GM12878 (cell line): Measurements from ENCODE around the gene TBPL2. TPM values are rescaled to one million over a fixed set of nuclear protein-coding genes. Genes with fewer than 3 reads are reported as not detected.
"Not testable (repeated sequence)": the region's sequence is repeated elsewhere in the genome, so short reads cannot be mapped to it uniquely, and the experiment has no call there.

ENCODE experiments used
- ATAC-seq: fragments of 200-7000 bp; cut with Tn5 transposase; 3 replicates; pipeline ENCODE4 v1.9.1; 2020; ENCODE audit warnings: mild to moderate bottlenecking, moderate library complexity
- BruUV-seq: library from RNA; stranded (reverse); fragments of 400-500 nt; replicated peaks from 2 replicates; lab custom pipeline; 2021; lab: Mats Ljungman, UMichigan
- CTCF ChIA-PET: fragments of 300-600 bp; sonication (Branson Sonifier 250); formaldehyde crosslinking; extraction: SDS; loops from one replicate; lab custom pipeline; 2021; ENCODE audit warnings: inconsistent platforms; lab: Yijun Ruan, JAX
- POLR2A ChIA-PET: fragments of 350-600 bp; formaldehyde crosslinking; extraction: SDS; loops from one replicate; lab custom pipeline; 2021; ENCODE audit warnings: inconsistent platforms; lab: Charles Lee
- RAD21 ChIA-PET: fragments of 300-600 bp; sonication (Branson Sonifier 250); formaldehyde crosslinking; loops from one replicate; lab custom pipeline; 2023; ENCODE audit warnings: antibody characterized with exemption; ENCODE audit not compliant: unreplicated experiment; lab: Charles Lee
- SMC1A ChIA-PET: fragments of 300-600 bp; sonication (Branson Sonifier 250); formaldehyde crosslinking; loops from one replicate; lab custom pipeline; 2023; ENCODE audit not compliant: unreplicated experiment, uncharacterized antibody; lab: Charles Lee
- DNase-seq: peaks from one replicate; pipeline ENCODE4 v3.0.0-alpha.2; 2011; ENCODE audit warnings: low read depth, low spot score
- FAIRE-seq: peaks from 3 replicates; lab custom pipeline; 2011; peaks lifted over from hg19 to GRCh38; lab: Jason Lieb, UNC
- H2AFZ ChIP-seq: 2 replicates; pipeline ENCODE4 v1.6.0; 2011; ENCODE audit warnings: low read depth, low read length, control low read depth; ENCODE audit not compliant: control insufficient read depth
- H3K27ac ChIP-seq: 2 replicates; pipeline ENCODE4 v1.5.1; 2011; ENCODE audit warnings: control low read depth; ENCODE audit not compliant: control insufficient read depth, insufficient read depth
- H3K27me3 ChIP-seq, 2 experiments: replicated peaks in 1 of 2; 2 replicates each; pipeline versions ENCODE4 v1.6.0 to v1.6.1; 2011; ENCODE audit warnings: low read length in 1 of 2; ENCODE audit not compliant: control insufficient read depth in 2 of 2, insufficient read depth in 2 of 2
- H3K36me3 ChIP-seq, 2 experiments: 2 replicates each; pipeline ENCODE4 v1.5.1; 2011; ENCODE audit warnings: low read length in 1 of 2; ENCODE audit not compliant: control insufficient read depth in 2 of 2, insufficient read depth in 2 of 2
- H3K4me1 ChIP-seq: 2 replicates; pipeline ENCODE4 v1.6.1; 2011; ENCODE audit warnings: mild to moderate bottlenecking, low read length, moderate library complexity, mixed read lengths; ENCODE audit not compliant: control insufficient read depth, insufficient read depth
- H3K4me2 ChIP-seq: 2 replicates; pipeline ENCODE4 v1.6.0; 2011; ENCODE audit warnings: control low read depth; ENCODE audit not compliant: control insufficient read depth, insufficient read depth
- H3K4me3 ChIP-seq: fragments of 200-600 bp; sonication (generic); 2 replicates; pipeline ENCODE4 v1.5.1; 2016
- H3K79me2 ChIP-seq: 2 replicates; pipeline ENCODE4 v1.6.0; 2011; ENCODE audit warnings: low read length; ENCODE audit not compliant: control insufficient read depth, insufficient read depth
- H3K9ac ChIP-seq: 2 replicates; pipeline ENCODE4 v1.8.0; 2011; ENCODE audit warnings: low read length, control low read depth, mixed read lengths; ENCODE audit not compliant: control insufficient read depth, insufficient read depth
- H3K9me3 ChIP-seq: replicated peaks from 3 replicates; pipeline ENCODE4 v1.5.1; 2011; ENCODE audit warnings: mild to moderate bottlenecking, low read length; ENCODE audit not compliant: control insufficient read depth, insufficient read depth
- H4K20me1 ChIP-seq: 2 replicates; pipeline ENCODE4 v1.6.0; 2011; ENCODE audit not compliant: control insufficient read depth, insufficient read depth
- BCL3 ChIP-seq: IDR thresholded peaks from 2 replicates; pipeline ENCODE4 v1.6.1; 2011; ENCODE audit warnings: borderline replicate concordance, low read depth, mild to moderate bottlenecking, moderate library complexity, low read length; ENCODE audit not compliant: insufficient read depth, poor library complexity, severe bottlenecking
- TCF7 ChIP-seq: IDR thresholded peaks from 2 replicates; pipeline ENCODE4 v1.6.1; 2014; ENCODE audit warnings: antibody characterized with exemption, borderline replicate concordance
- WGBS: methylation state at CpG from one replicate; pipeline ENCODE4 v1.1.6; 2016; ENCODE audit warnings: low lambda C conversion rate; ENCODE audit not compliant: insufficient replicate concordance, insufficient coverage; ENCODE audit errors: missing lambda C conversion rate; 5-methylcytosine and 5-hydroxymethylcytosine counted together
- in situ Hi-C: fragments of 300-500 bp; cut with MboI; formaldehyde crosslinking; loops from 9 replicates; pipeline ENCODE4 v1.14.3; 2018; ENCODE audit warnings: mixed read lengths
- intact Hi-C: fragments of 100-400 bp; cut with micrococcal nuclease; formaldehyde crosslinking; loops from one replicate; pipeline ENCODE4 v1.14.2; 2022; ENCODE audit not compliant: unreplicated experiment
- polyA plus RNA-seq, 11 experiments: library from polyadenylated mRNA; depleted of rRNA in 4 of 11; unstranded in 6 of 11; stranded (reverse) in 5 of 11; fragments of >200 nt; fragmentation: Nextera tagmentation in 4 of 11; fragmentation: Illumina TruSeq in 1 of 11; extraction: Ambion mirVana in 4 of 11; extraction: Trizol in 1 of 11; gene quantifications; 1 replicate in 1 of 11; 2 replicates in 10 of 11; pipeline versions ENCODE4 v1.2.1 to v1.2.3, GENCODE V29; 2011 to 2016; ENCODE audit warnings: inconsistent platforms in 2 of 11, missing spikeins in 2 of 11, low read depth in 1 of 11
- total RNA-seq, 4 experiments: library from RNA; depleted of rRNA in 3 of 4; stranded (reverse); fragments of >200 nt in 3 of 4; fragmentation: Illumina TruSeq in 1 of 4; extraction: Trizol in 1 of 4; gene quantifications; 2 replicates each; pipeline versions ENCODE4 v1.2.1 to v1.2.3, GENCODE V29; 2013 to 2021

Gene TBPL2
- total and polyA plus RNA-seq, 10 of the 15 experiments (the other 5 are each of a cell fraction or from before 2014, with no cell fraction given): 0.41 TPM; not detected in 9

GRCh38 chr14:55457496-55457895, 17.1 kb upstream of the TBPL2 start:
- no peak for ATAC-seq
- H3K4me2 ChIP-seq: no peak overlapping the region
- POLR2A ChIA-PET: no interaction called here
- H2AFZ ChIP-seq: no peak overlapping the region
- BruUV-seq: no TSS peak
- FAIRE-seq: no peak
- peaks cover 5% of the 10 kb centered on the region; the same call in 1 of the 2 replicates for H3K4me1 ChIP-seq
- WGBS: 66% methylated on average over 6 of the region's 6 CpGs
- in situ Hi-C loops: no loop called here
- no peaks in the 10 kb centered on the region for H4K20me1 ChIP-seq
- H3K79me2 ChIP-seq: no peaks in the 10 kb centered on the region
- no peak for DNase-seq
- CTCF ChIA-PET: interaction anchor here (1.0 to 1.1 kb wide), 2 partner anchors 9 to 11 kb away, joined by 3 read pairs; no protein-coding TSS in a partner anchor
- no peaks in the 10 kb centered on the region for H3K9me3 ChIP-seq
- no peak for TF ChIP-seq TCF7
- TF ChIP-seq BCL3: peak; percentile 60
- TF ChIP-seq, all 136 proteins: peak for 1
- Histone ChIP-seq H3K36me3 (no peaks in the 10 kb centered on the region), H3K27me3 (no peaks in the 10 kb centered on the region), H3K4me3 (no peak overlapping the region), H3K9ac (no peak overlapping the region), H3K27ac (no peak overlapping the region)
- intact Hi-C loops: no loop called here
- SMC1A ChIA-PET: interaction anchor here (1.2 kb wide), 1 partner anchor 15 kb away, joined by 3 read pairs; no protein-coding TSS in a partner anchor
- RAD21 ChIA-PET: interaction anchor here (1.0 to 1.3 kb wide), 2 partner anchors 10 to 12 kb away, joined by 3 read pairs; no protein-coding TSS in a partner anchor

GRCh38 chr14:55456411-55456810, 16.0 kb upstream of the TBPL2 start:
- H3K9me3 ChIP-seq, H3K4me1 ChIP-seq, H2AFZ ChIP-seq, SMC1A ChIA-PET, FAIRE-seq, H4K20me1 ChIP-seq, H3K36me3 ChIP-seq, intact Hi-C loops, H3K4me2 ChIP-seq, DNase-seq, ATAC-seq, in situ Hi-C loops, RAD21 ChIA-PET, H3K9ac ChIP-seq, H3K79me2 ChIP-seq, BruUV-seq, H3K27ac ChIP-seq, H3K4me3 ChIP-seq, POLR2A ChIA-PET, H3K27me3 ChIP-seq: not testable (repeated sequence)
- 81% methylated on average over 21 of the region's 34 CpGs for WGBS
- CTCF ChIA-PET: interaction anchor here (1.0 to 1.1 kb wide), 2 partner anchors 8 to 10 kb away, joined by 3 read pairs; no protein-coding TSS in a partner anchor
